Activated T-cell treated with anti-CD3 and anti-CD28 coated beads for 4 hours (primary cell): Measurements from ENCODE around the gene GPRIN3.

Experiments
- DNase-seq: peaks from one replicate; pipeline ENCODE4 v3.0.0-alpha.2; 2020

GPRIN3 gene

DNA sequence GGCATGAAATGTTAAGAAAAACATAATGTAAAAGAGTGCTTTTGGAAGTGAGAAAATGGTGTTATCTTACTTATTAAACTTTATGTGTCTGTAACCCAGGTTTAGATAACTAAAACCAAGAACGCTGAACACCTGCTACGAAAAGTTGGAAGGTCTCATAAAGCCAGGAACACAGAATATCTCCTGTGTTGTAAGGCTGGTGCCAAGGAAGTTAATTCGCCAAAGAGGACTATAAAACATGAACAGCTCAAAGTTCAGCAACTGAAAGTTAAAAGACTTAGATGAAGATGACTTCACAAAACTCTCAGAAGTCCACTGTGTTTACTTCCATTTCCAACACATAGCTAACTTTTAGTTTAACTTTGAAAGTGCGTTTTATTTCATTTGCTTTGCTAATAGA is 54.3 kb downstream of the GPRIN3 start:
- DNase-seq: no peak

DNA sequence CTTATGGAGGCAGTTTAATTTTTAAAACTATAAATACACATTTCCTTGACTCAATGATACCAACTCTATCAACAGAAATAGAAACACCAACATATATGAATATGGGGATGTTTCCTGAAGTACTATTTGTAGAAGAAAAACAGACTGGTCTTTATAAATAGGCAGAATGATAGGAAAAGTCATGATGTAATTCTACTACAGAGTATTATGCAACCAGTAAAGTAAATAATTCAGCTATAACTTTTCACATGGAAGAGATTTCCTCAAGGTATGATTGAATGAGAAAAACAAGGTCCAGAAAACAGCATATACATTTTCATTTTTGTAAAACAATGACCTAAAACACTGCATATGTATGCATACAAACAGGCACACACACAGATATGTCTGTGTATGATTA is 56.2 kb downstream of the GPRIN3 start:
- DNase-seq: no peak

DNA sequence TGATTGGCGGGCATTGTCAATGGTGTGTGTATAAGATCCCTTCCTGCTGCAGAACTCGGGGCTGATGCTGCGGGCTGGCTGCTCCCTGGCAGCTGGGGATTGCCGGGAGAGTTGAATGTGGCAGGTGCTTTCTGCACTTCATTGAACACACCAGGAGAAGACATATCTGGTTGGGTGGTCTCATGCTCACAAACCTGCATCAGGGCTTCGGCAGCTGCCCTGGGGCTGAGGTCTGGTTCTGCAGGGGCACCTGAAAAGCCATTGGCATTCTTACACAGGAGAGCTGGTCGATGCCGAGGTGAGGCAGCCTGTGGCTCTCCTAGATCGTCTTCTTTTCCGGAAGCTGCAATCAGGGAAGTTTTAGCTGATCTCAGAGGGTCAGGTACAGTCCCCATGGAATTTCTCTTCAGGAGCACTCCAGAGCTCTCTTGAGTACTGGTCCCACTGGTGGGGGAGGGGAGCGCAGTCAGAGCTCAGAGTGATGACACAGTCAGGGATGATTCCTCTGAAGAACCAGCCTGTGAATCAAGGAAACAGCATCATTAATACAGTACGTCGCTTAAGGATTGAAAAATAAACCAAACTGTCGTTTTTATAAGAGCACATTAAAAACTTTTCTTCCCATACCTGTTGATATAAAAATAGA is 57.8 kb downstream of the GPRIN3 start:
- no peak for DNase-seq

DNA sequence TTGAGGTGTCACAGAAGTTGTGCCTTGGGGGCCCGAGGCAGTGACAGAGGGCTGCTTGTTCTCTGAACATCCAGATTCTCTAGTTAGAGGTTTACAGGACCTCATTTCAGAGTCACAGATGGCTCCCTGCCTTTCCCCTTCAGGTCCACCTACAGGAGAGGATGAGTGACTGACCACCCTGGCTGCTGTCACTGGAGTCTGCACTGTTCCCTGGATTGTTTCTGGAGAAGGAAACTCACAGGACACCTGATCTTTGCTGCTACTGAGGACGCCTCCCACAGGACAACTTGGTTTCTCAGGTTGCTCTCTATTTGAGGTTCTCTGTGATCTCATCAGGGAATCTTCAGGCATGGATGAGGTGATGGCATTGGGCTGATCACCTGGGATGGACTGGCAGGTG is 58.3 kb downstream of the GPRIN3 start:
- no peak for DNase-seq

DNA sequence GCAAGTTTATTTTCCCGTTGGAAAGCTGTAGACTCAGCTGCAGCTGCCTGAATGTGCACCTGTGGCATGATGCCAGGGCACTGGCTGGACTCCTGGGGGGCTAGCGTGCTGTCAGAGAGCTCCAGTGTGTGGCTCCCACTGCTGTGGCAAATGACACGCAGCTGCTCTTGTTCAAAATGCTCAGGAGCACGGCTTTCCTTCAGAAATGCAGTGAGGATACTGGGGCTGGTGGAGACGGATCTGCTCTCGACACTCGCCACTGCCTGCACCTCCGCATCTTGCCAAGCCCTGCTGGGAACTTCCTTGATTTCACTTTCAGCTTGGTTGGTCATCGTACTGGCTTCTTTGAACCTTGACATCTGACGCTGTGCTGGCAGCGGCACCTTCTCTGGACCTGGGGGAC is 58.7 kb downstream of the GPRIN3 start:
- DNase-seq: no peak

DNA sequence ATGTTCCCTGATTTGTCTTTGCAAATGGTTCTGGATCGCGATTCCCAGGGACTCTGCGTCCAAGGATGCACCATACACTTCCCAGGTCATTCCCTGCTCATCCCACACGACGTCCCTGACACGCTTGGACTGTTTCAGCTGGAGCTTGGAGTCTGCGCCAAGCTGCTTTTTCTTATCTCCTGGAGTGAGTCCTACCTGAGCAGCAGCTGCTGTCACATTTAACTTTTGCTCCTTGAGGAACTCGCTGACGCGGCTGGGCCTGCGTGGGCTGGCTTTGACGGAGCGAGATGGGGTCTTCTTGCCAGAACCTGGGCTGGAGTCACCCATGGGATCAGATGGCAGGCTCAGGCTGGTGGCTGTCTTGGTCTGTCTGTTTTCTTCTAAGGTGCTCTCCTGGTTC is 59.6 kb downstream of the GPRIN3 start:
- no peak for DNase-seq

DNA sequence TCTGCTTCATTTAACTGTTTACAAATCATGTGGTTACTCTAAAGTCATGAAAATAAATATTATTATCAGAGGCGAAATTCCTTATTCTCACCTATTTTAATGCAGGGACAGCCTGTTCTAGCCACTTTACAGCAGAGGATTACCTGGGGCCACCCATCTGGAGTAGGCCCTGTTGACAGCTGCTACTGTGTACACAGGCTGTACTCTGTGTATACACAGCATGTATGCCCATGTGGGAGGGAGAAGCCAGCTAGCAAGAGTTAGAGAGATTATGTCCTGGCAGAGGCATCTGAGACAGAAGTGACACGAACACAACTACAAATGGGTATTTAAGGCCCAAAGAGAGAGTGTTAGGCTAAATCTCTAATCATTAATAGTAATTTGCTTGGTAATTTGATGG is 62.1 kb downstream of the GPRIN3 start:
- DNase-seq: no peak

DNA sequence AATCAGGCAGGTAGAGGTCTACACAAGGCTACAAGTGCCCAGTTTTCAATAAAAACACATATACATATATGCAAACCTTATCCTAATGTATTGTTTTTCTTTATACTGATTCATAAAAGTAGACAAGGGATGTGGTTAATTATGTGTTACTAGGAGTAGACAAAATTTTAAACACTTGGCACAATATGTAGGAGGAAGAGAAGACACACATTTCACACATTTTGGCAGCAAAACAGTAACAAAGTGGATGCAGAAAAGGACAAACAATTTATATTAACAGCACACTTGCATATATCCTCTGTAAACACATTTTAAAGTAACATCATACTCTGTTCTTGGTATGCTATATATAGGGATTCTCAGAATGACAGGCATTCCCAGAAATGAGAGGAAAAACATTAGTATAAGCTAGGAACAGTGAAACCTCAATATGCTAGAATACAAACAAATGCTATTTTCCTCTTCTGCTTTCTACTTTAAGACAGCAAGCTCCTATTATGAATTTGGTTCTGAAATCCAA is 63.8 kb downstream of the GPRIN3 start:
- DNase-seq: no peak

DNA sequence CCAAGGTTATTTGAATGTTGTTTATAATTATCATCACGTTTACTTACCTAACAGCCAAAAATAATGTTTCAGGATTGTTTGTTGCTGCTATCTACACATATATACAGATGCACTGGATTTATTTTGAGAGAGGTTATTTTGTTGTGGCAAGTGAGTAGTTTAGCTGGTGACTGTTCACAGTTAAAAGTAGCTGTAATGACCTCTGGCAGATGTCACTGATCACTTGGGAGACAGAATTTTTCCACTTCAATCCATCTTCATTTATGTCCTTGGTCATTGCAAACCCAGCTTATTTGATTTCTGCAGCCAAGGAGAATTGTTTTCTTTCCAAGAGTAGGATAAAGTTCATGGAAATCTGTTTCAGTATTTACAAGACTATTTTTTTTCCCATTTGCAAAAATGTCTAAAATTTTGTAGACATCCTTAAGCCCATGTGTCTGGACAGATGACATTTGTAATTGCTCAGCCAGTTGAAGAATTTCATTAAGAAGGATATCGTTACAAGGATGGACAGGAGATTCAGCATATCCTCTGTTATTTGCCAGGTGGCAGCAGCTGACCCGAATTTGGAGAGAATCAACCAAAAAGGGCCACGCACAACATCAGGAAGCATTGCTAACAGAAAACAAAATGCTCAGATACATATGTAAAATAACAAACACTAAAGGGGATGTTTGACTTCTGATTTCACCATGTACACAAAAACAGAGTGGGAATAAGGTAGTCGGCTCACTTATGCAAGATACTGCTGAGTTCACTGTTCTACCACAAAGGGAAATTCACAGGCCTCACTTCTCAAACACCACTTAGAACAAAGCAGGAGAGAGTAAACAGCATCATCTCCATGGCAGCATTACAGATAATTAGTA is 64.5 kb downstream of the GPRIN3 start:
- no peak for DNase-seq

DNA sequence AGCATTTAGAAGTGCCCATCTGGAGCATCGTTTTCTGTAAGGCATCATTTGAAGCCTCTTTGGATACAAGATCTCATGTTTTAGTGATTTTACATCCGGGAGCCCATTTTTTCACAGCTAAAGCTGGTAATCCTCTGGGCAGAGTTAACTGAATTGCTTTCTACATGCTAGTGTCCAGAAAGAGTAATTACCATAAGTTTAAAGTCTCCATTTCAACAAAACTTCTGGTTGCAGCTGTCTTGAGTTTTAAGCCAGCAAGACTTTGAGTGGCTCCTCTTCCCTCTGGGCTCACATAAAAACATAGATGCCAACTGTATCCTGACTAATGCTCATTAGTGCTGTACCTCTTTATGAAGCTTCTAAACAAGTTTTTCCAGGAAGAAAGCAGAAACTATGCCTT is 65.4 kb downstream of the GPRIN3 start:
- DNase-seq: no peak

DNA sequence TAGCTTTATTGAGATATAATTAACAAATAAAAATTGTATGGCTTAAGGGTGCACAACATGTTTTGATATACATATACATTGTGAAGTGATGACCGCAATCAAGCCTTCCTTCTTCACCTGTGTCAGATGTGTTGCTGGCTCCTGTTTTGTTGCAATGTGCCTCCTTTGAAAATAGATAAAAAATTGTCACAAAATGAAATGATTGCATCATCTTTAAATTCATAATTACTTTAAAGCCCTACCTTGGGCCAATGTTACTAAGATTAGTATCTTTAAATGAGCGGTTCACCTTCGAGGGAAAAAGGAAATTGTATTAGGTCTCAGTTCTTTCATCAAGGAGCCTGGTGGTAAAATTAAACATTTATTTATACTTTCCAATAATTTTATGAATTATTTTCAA is 77.3 kb downstream of the GPRIN3 start:
- no peak for DNase-seq

DNA sequence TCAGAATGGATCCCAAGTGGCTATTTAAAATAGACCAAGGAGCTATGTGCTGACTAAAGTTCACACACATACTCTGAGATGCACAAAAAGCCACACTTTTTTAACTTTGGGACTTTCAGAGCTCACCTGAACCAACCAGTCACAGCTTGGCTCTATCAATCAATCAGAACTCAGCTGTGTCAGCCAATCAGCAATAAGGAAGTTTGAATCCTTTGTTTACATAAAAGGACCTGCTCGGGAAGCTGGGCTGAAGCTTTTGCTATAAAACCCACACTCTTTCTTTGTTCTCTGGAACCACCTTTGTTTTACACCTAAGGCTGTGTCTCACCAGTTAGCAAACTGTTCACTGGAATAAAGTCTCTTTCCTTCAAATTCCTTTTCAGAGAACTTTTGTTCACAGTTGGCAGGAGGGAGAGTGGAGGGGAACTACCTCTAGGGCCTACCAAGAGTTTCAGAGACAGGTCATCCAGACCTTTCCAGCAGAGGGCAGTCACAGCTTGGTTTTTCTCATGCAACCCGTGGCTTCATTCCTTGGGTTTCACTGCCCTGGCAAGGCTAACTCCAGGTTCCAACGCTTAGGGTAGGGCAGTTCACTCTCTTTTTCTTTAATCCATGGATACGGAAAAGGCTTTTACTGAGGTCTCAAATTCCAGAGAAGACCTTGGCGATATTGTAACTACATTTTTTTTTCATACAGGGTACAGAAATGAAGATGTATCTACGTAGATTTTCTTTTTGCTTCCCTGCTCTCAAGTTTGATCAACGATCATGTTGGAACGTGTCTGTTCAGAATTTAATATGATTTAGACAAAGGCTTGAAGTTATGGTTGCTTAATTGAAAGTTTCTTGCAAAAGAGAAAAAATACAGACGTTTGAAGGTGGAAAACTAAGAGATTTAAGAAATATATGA is 80.7 kb downstream of the GPRIN3 start:
- peak; percentile 73 for DNase-seq

DNA sequence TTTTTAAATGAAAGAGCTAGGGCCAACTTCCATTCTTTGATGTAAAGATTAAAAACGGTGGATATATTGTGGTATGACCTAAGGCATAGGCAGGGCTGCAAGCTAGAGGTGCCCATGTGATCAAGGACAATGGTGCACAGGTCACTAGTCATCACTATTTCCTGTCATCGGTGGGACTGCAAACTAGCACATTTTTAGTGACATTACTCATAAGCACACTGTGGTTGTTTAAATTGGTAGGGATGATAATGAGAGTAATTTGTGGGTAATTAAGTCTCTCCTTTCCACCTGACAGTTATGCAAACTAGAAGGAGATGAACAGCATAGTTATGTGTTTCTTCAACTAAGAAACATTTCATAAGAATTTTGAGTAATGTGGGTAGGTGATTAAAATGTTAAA is 85.4 kb downstream of the GPRIN3 start:
- no peak for DNase-seq

DNA sequence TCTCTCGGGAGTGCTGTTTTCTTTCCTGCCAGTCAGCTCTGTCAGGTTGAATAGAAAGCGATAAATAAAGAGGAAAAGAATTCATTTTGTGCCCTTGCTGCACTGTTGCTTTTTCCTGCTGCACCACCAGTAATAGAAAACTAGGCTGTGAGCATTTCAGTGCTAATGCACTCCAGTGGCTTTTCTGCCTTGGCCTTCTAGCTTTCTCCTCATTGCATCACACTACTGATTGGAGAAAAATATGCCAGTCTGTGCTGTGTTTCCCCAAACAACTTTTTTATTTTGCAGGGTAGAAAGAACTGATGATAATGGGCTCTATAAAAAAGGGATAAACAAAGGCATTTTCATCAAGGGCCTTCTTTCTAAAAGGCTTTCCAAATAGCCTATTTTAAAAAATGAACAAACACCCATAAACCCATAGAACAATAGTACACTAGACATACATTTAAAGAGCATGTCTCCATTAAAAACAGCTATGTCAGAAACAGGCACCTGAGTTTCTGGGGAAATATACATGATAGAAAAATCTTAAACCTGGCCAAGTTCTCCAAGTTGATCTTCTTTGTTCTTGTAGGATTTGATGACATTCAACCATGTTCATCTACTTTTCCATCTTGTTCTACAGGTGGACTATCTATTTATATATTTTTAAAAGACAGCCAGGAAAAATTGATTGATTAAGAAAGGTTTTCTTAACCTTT is 86.3 kb downstream of the GPRIN3 start:
- no peak for DNase-seq

DNA sequence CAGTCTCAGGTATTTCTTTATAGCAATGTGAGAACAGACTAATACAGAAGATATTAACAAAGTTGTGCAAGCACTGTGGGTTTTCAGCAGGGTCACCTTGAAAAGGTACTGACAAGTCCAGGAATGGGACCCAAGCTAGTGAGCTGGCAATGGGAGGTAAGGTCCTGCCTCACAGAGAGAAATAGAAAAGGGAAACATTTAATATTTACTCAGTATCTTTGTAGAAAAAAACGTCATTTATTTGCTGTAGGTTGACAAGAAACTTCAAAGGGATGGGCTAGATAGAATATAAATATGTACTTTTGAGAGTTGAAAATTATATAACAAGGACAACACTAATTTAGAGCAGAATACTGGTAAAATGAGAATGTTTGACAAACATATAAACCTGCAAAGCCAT is 89.0 kb downstream of the GPRIN3 start:
- DNase-seq: no peak

DNA sequence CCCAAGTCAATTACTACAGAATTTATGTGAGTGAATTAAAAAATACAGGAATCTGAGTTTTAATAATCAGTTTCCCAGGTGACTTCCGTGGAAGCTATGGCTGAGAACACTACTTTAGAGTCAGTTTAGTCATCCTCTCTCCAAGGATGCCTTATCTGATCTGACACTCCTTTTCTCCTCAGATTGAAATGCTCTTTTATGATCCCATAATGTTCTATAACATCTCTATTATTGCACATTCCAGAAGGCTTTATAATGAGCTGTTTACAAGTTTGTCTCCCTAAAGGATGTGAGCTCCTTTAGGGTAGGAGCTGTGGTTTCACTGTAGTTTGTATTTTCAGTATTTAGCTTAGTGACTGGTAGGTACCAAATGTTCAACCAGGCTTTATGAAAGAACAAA is 90.0 kb downstream of the GPRIN3 start:
- no peak for DNase-seq

DNA sequence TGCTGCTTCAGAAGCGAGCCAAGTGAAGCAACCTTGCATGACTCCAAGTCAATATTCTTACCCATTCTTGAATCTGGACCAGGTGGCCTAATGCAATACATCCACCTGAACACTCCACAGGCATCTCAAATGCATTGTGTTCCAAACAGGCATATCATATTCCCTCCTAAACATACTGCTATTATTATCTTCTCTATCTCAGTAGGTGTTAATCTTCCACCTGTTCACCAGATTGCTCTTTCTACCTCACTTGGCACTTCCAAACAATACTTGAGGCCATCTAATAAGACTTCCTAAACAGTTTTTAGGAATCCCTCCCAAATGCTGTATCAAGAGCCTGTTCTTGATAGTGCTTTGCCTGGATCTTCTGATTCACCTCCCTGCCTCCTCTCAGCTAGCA is 90.7 kb downstream of the GPRIN3 start:
- no peak for DNase-seq

DNA sequence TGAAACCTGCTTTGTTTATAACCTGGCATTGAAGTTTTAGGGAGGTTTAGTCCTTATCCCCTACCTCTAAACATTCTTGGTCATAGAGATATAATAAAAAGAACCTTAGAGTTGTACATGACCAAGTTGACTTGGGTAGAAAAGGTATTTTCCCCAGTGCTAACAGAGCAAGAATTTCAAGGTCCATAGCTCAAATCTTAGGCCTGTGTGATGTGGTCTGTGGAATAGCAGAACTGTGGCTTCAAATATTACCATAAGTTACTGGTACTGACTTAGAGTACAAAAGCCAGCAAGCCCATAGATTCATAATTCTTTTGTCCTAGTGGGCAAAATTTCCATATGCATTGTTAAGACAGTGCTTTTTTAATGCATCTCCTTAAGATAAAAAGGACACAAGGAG is 91.2 kb downstream of the GPRIN3 start:
- DNase-seq: no peak

DNA sequence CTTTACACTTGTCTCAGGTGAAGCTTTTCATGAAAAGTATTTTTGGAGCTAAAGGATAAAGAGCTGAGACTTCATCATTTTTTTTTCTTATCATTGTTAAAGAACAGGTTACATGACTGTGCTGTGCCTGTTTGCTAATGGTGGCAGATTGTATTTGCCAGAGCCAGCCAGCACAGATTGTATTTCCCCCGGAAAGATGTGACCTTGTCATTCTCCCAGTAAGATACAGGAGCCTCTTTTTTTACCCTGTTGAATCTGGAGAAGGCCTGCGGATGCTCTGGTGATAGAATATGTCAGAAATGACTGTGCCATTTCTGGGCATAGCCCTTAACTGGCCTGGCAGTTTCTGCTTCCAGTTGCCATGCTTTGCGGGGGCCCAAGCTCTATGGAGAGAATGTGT is 91.9 kb downstream of the GPRIN3 start:
- no peak for DNase-seq

DNA sequence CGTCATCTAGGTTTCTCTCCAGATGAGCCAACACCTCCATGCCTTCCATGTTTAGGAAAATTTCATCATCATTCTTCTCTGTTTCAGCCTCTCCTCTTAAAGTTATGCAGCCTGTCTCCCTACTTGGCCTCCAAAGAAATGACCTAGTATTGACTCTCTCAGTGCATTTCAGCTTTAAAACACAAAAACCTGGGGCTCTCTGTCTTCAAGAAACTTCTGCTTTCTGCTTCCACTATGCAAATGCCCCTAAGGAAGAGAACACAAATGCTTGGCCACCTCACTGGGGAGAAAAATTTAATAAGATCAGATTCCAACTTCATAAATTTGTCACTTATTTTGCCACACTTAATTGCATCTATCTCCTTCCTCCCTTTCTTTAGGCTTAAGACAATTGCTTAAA is 93.3 kb downstream of the GPRIN3 start:
- no peak for DNase-seq

DNA sequence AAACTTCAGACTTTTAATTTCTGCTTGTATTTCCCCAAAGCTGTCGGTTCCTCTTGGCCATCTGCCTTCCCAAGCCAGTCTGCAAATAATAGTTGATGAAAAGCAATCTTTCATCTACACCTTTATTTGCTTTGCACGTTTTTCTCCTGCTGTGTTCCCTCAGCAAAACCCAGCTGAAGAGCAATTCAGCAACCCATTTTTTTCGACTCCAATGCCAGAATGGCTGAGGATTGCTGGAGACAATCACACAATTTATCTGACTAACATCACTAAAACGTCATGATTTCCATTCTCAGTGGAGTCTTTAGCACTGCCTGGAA is 94.3 kb downstream of the GPRIN3 start:
- DNase-seq: no peak

DNA sequence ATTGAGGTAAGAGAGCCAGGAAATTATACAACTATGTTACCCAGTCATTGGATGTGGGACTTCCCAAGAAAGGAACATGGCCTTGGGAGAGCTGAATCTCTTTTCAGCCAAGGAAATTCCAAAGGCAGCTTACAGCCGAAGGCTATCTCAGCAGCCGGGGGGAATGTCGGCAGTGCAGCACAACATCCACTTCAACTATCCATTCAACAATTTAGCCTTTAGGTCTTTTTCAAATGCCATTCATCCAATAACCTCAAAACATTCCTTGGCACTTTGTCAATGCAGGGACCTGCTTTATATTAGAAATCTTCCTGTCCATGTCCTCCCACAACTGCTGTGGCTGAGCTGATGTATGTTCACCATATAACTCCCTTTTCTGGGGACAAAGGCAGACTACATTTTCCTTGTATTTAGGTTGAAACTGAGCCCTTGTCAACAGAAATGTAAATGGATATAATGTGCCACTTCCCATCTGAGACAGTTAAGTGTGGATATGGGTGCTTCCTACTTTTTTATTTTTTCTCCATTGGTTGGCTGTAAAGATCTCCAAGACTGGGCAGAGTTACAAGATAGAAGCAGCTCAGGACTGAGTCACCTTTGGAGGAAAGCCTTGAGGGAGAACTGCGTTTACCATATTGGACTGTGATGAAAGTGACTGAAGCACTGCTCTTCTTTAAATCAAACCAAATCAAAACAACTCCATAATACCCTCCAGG is 94.8 kb downstream of the GPRIN3 start:
- no peak for DNase-seq
